Measurements from ENCODE around the gene CCDC148.
A peak's percentile ranks its signal among the peaks of the same experiment; 100 is the strongest.

The CCDC148 gene

GRCh38 chr2:158456309-158457066 is at the start of gene CCDC148, which contains the start of gene PKP4:
CCDC148 (minus strand) TSS chr2:158456753; CDS start chr2:158456439, 314 bp downstream.
PKP4 (plus strand) TSS chr2:158456952; CDS start chr2:158533185, 76,233 bp downstream.
- DNase-seq (ENCODE audit: low read depth in 2 of 2), result peak; percentile 78 to 83

DNA sequence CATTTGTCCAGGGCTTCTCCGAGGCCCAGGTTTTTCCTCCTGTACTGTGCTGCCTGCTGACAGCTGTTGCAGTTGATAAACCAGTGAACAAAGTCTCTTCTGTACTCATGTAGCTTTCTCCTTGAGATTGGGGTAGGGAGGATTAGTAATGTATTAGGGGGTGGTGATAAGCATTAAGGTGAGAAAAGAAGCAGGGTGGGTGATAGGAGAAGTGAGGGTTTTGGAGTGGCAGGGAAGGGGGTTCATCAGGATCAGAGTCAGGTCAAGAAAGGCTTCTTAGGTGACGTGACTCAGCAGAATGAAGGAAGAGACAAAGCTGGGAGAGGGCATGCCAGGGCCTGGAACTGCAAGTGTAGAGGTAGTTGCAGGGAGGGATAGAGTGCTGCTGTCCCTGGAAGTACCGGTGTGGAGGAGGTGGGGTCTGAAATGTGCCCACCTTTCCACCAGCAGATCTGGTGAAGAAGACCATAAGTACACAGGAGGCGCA is 48.9 kb upstream of the CCDC148 start:
- no peak for DNase-seq (ENCODE audit: low read depth in 2 of 2)

DNA sequence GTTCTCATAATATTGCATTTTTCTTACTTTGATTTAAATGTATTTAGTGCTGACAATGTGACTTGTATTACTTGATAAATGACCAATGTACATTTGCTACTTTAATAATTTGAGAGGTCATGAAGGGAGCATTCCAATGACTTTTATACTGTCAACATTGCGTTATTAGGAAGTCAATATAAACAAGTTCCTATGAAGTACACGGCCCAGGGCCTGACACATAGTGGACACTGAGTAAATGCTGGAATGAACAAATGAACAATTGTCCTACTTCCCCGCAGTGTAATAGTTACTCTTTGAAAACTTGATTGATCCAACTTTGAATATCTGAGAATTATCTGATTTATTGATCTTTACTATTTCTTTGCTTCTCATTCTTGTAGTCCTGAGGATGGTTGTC is 47.5 kb upstream of the CCDC148 start:
- no peak for DNase-seq (ENCODE audit: low read depth in 2 of 2)

DNA sequence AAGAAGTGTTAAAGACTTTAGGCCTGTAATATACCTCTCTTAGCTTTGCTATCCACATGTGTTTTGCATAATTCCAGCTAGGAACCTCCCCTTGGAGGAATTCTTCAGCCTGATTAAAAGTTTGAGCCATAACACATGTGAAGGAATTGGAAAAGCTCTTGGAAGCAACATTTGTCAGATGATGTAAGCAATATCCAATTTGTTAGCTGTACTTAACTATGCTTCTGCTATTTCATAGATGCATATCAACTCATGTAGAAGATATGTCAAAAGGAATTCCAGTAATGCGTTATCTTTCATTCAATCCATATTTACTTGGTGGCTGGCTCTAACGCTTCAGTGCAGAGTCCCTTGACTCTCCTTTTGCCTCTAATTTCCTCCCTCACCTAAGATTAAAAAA is 46.4 kb upstream of the CCDC148 start:
- DNase-seq (ENCODE audit: low read depth in 2 of 2), result no peak

- DNase-seq (ENCODE audit: low read depth in 2 of 2), result no peak
Observed at GRCh38 chr2:158501301-158501700, 44.7 kb upstream of the CCDC148 start.

DNA sequence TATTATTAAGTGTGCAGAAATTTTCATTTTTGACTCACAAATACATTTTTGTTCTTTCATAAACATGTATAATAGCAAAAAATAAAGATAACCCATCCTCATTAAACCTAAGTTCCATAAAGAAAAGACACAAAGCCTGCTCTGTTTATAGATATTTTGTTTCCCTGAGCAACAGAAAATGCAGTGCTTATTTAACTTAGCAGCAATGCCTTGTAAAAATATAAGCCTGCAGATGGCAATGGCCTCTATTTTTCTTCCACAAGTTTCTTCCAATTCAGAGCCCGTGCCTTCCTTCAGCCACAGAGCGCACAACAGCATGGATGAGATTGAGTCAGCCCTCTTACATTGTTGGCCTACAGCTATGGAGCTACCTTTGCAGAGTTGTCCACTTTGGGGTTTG is 43.8 kb upstream of the CCDC148 start:
- no peak for DNase-seq (ENCODE audit: low read depth in 2 of 2)

- DNase-seq (ENCODE audit: low read depth in 2 of 2), result no peak
Observed at GRCh38 chr2:158499383-158499782, 42.8 kb upstream of the CCDC148 start.

DNA sequence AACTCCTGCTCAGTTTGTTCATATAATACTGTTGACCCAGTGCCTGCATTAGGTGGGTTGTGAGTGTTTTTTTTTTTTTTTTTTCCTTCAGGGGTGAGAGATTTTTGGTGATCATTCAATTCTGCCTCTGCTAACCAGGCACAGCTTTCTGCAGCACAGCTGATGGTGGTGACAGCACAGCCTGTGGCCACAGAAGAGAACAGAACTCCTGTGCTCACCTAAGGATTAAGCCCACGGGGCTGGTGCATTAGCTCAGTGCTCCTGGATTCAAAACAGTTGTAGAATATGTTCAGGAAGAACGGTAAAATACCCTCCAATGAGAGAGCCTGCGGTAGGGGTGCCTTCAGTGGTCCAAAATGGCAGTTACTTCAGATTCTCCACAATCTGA is 42.2 kb upstream of the CCDC148 start:
- DNase-seq (ENCODE audit: low read depth in 2 of 2), result no peak

GRCh38 chr2:158498043-158498748 is 41.6 kb upstream of the CCDC148 start:
- no peak for DNase-seq (ENCODE audit: low read depth in 2 of 2)

DNA sequence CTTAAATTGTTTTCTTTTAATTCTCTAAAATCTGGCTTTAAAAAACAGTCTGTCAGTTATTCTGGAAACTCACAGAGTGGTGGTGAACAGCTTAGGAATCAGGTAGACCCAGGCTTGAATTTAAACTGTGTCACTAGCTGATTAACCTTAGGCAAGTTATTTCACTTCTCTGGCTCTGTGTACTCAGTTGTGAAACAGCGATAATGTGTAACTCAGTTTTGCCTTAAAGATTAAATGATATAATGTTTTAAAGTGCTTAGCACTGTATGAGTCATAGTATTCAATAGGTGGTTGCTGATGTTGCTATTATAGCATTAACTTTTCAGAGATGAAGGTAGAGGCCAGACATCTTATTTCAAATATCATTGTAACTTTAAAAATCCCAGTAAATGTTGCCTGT is 40.9 kb upstream of the CCDC148 start:
- no peak for DNase-seq (ENCODE audit: low read depth in 2 of 2)

DNA sequence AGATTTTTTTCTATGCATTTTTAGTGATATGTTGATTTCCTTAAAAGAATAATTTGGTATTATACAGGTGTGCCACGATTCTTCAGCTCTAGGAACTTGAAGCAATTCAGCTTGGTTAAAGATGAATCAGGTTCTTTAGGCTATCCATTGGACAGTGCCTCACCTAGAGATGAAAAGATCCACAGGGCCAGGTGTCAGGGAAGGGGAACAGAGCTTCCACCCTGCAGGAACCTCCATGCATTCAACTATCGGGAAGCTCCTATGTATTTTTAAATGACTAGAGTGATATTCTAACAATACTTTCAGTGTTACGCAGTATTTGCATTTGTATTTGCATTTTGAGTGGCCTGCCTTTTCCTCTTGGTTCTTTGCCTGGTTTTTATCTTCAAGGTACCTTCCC is 40.4 kb upstream of the CCDC148 start:
- DNase-seq (ENCODE audit: low read depth in 2 of 2), result no peak

DNA sequence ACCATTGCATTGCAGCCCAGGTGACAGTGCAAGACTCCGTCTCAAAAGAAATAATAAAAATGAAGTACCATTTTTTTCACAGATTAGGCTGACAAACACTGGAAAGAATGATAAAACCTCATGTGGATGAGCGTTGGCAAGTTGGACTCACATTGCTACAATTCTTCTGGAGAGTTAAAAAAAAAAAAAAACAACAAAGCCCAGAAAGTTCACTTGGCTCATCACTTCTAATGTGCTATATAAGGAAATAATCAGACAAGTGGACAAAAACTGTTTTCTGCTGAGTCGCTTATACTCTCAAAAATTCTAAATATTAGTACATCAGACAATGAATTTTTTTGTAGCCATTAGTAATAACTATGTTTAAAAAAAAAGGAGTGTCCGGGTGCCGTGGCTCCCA is 38.6 kb upstream of the CCDC148 start:
- DNase-seq (ENCODE audit: low read depth in 2 of 2), result no peak

- DNase-seq (ENCODE audit: low read depth in 2 of 2), result no peak
Observed at GRCh38 chr2:158493458-158493857, 36.9 kb upstream of the CCDC148 start.

GRCh38 chr2:158491072-158491471 is 34.5 kb upstream of the CCDC148 start:
- DNase-seq (ENCODE audit: low read depth in 2 of 2), result no peak

DNA sequence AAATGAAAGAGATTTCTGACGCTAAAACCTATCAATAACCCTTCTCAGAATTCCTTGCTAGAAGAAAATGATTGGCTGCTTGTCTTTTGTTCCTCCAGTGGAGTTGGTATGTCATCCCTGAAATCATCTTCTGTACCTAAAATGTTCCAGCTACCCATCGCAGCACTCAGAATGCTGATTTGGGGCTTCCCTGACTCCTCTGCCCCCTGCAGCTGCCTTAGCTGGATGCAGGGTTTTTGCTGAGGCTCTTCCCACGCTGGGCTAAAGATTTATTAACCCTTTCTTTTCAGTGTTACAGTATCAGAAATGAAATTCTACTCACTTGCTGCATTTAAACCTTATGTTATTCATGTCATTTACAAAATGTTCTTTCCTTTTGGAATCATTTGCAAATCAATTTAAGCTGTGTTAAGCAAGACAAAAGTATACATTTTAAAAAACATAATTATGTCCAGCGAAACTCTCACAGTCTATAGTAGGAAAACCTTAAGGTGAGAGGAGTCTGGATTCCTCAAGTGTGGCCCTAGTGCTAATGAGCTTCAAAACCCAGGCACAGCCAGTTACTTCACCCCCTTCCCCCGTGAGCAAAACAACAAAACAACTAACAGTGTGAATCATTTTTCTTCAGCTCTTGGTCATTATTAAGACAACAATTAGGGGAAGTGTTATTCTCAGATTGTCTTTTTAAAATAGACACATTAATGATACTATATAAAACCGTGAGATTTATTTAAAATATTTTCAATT is 33.0 kb upstream of the CCDC148 start:
- no peak for DNase-seq (ENCODE audit: low read depth in 2 of 2)

GRCh38 chr2:158488442-158489216 is 32.1 kb upstream of the CCDC148 start:
- DNase-seq (ENCODE audit: low read depth in 2 of 2), result no peak

DNA sequence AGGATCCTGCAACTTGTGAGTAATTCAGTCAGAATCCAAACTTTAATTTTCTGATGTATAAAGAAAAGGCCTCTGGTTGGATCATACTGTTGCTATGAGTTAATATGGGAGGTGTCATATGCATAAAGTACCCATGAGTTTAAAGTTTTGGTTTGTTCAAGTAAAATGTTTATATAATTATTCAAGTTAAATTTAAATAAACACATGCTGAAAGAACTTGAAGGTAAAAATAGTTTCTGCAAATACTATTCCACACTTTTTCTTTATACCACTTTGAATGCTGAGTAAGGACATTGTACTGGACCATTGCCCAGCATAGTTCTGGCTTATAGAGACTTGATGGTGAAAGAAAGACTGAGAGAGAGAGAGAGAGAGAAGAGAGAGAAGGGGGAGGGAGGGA is 30.9 kb upstream of the CCDC148 start:
- no peak for DNase-seq (ENCODE audit: low read depth in 2 of 2)

GRCh38 chr2:158486970-158487325 is 30.4 kb upstream of the CCDC148 start:
- DNase-seq (ENCODE audit: low read depth in 2 of 2), result no peak

- DNase-seq (ENCODE audit: low read depth in 2 of 2), result no peak
Observed at GRCh38 chr2:158486150-158486969, 29.8 kb upstream of the CCDC148 start.

GRCh38 chr2:158484892-158485556 is 28.5 kb upstream of the CCDC148 start:
- DNase-seq (ENCODE audit: low read depth in 2 of 2), result no peak
